GM12878 (cell line): ENCODE results near the gene CTNNA1. TPM values are rescaled to one million over a fixed set of nuclear protein-coding genes. Genes with fewer than 3 reads are reported as not detected.

ENCODE experiments used
- ATAC-seq: fragments of 200-7000 bp; cut with Tn5 transposase; 3 replicates; pipeline ENCODE4 v1.9.1; 2020; ENCODE audit warnings: mild to moderate bottlenecking, moderate library complexity
- BruUV-seq: library from RNA; stranded (reverse); fragments of 400-500 nt; replicated peaks from 2 replicates; lab custom pipeline; 2021; lab: Mats Ljungman, UMichigan
- CTCF ChIA-PET: fragments of 300-600 bp; sonication (Branson Sonifier 250); formaldehyde crosslinking; extraction: SDS; loops from one replicate; lab custom pipeline; 2021; ENCODE audit warnings: inconsistent platforms; lab: Yijun Ruan, JAX
- POLR2A ChIA-PET: fragments of 350-600 bp; formaldehyde crosslinking; extraction: SDS; loops from one replicate; lab custom pipeline; 2021; ENCODE audit warnings: inconsistent platforms; lab: Charles Lee
- RAD21 ChIA-PET: fragments of 300-600 bp; sonication (Branson Sonifier 250); formaldehyde crosslinking; loops from one replicate; lab custom pipeline; 2023; ENCODE audit warnings: antibody characterized with exemption; ENCODE audit not compliant: unreplicated experiment; lab: Charles Lee
- SMC1A ChIA-PET: fragments of 300-600 bp; sonication (Branson Sonifier 250); formaldehyde crosslinking; loops from one replicate; lab custom pipeline; 2023; ENCODE audit not compliant: unreplicated experiment, uncharacterized antibody; lab: Charles Lee
- DNase-seq: peaks from one replicate; pipeline ENCODE4 v3.0.0-alpha.2; 2011; ENCODE audit warnings: low read depth, low spot score
- FAIRE-seq: peaks from 3 replicates; lab custom pipeline; 2011; peaks lifted over from hg19 to GRCh38; lab: Jason Lieb, UNC
- H2AFZ ChIP-seq: 2 replicates; pipeline ENCODE4 v1.6.0; 2011; ENCODE audit warnings: low read depth, low read length, control low read depth; ENCODE audit not compliant: control insufficient read depth
- H3K27ac ChIP-seq: 2 replicates; pipeline ENCODE4 v1.5.1; 2011; ENCODE audit warnings: control low read depth; ENCODE audit not compliant: control insufficient read depth, insufficient read depth
- H3K27me3 ChIP-seq, 2 experiments: replicated peaks in 1 of 2; 2 replicates each; pipeline versions ENCODE4 v1.6.0 to v1.6.1; 2011; ENCODE audit warnings: low read length in 1 of 2; ENCODE audit not compliant: control insufficient read depth in 2 of 2, insufficient read depth in 2 of 2
- H3K36me3 ChIP-seq, 2 experiments: 2 replicates each; pipeline ENCODE4 v1.5.1; 2011; ENCODE audit warnings: low read length in 1 of 2; ENCODE audit not compliant: control insufficient read depth in 2 of 2, insufficient read depth in 2 of 2
- H3K4me1 ChIP-seq: 2 replicates; pipeline ENCODE4 v1.6.1; 2011; ENCODE audit warnings: mild to moderate bottlenecking, low read length, moderate library complexity, mixed read lengths; ENCODE audit not compliant: control insufficient read depth, insufficient read depth
- H3K4me2 ChIP-seq: 2 replicates; pipeline ENCODE4 v1.6.0; 2011; ENCODE audit warnings: control low read depth; ENCODE audit not compliant: control insufficient read depth, insufficient read depth
- H3K4me3 ChIP-seq: fragments of 200-600 bp; sonication (generic); 2 replicates; pipeline ENCODE4 v1.5.1; 2016
- H3K79me2 ChIP-seq: 2 replicates; pipeline ENCODE4 v1.6.0; 2011; ENCODE audit warnings: low read length; ENCODE audit not compliant: control insufficient read depth, insufficient read depth
- H3K9ac ChIP-seq: 2 replicates; pipeline ENCODE4 v1.8.0; 2011; ENCODE audit warnings: low read length, control low read depth, mixed read lengths; ENCODE audit not compliant: control insufficient read depth, insufficient read depth
- H3K9me3 ChIP-seq: replicated peaks from 3 replicates; pipeline ENCODE4 v1.5.1; 2011; ENCODE audit warnings: mild to moderate bottlenecking, low read length; ENCODE audit not compliant: control insufficient read depth, insufficient read depth
- H4K20me1 ChIP-seq: 2 replicates; pipeline ENCODE4 v1.6.0; 2011; ENCODE audit not compliant: control insufficient read depth, insufficient read depth
- CBX5 ChIP-seq: sonication (generic); IDR thresholded peaks from 2 replicates; pipeline ENCODE4 v1.6.1; 2016; ENCODE audit warnings: low read depth, moderate library complexity, mild to moderate bottlenecking, inconsistent platforms
- CREM ChIP-seq: IDR thresholded peaks from 2 replicates; pipeline ENCODE4 v1.6.1; 2014; ENCODE audit warnings: antibody characterized with exemption, low read depth
- HDAC2 ChIP-seq: fragments of 200-600 bp; sonication (generic); IDR thresholded peaks from 2 replicates; pipeline ENCODE4 v1.6.1; 2017
- IRF5 ChIP-seq: fragments of 450-650 bp; IDR thresholded peaks from 2 replicates; pipeline ENCODE4 v1.6.1; 2017; ENCODE audit warnings: borderline replicate concordance
- MEF2B ChIP-seq: fragments of 450-650 bp; IDR thresholded peaks from 2 replicates; pipeline ENCODE4 v1.6.1; 2018; ENCODE audit warnings: mild to moderate bottlenecking, moderate library complexity; ENCODE audit not compliant: partially characterized antibody, poor library complexity, severe bottlenecking
- PBX3 ChIP-seq: IDR thresholded peaks from 2 replicates; pipeline ENCODE4 v1.6.1; 2011; ENCODE audit warnings: mild to moderate bottlenecking, low read depth, low read length, moderate library complexity; ENCODE audit not compliant: insufficient replicate concordance
- POU2F2 ChIP-seq: IDR thresholded peaks from 3 replicates; pipeline ENCODE4 v1.6.1; 2011; ENCODE audit warnings: low read depth, mild to moderate bottlenecking, low read length, borderline replicate concordance
- RUNX3 ChIP-seq: IDR thresholded peaks from 2 replicates; pipeline ENCODE4 v1.6.1; 2012; ENCODE audit warnings: low read length, inconsistent platforms
- ZNF217 ChIP-seq: fragments of 450-650 bp; IDR thresholded peaks from 2 replicates; pipeline ENCODE4 v1.6.1; 2017; ENCODE audit warnings: antibody characterized with exemption, mild to moderate bottlenecking
- ZNF622 ChIP-seq: fragments of 450-650 bp; IDR thresholded peaks from 2 replicates; pipeline ENCODE4 v1.6.1; 2017; ENCODE audit warnings: mild to moderate bottlenecking, inconsistent platforms
- in situ Hi-C: fragments of 300-500 bp; cut with MboI; formaldehyde crosslinking; loops from 9 replicates; pipeline ENCODE4 v1.14.3; 2018; ENCODE audit warnings: mixed read lengths
- intact Hi-C: fragments of 100-400 bp; cut with micrococcal nuclease; formaldehyde crosslinking; loops from one replicate; pipeline ENCODE4 v1.14.2; 2022; ENCODE audit not compliant: unreplicated experiment
- polyA plus RNA-seq, 11 experiments: library from polyadenylated mRNA; depleted of rRNA in 4 of 11; unstranded in 6 of 11; stranded (reverse) in 5 of 11; fragments of >200 nt; fragmentation: Nextera tagmentation in 4 of 11; fragmentation: Illumina TruSeq in 1 of 11; extraction: Ambion mirVana in 4 of 11; extraction: Trizol in 1 of 11; gene quantifications; 1 replicate in 1 of 11; 2 replicates in 10 of 11; pipeline versions ENCODE4 v1.2.1 to v1.2.3, GENCODE V29; 2011 to 2016; ENCODE audit warnings: inconsistent platforms in 2 of 11, missing spikeins in 2 of 11, low read depth in 1 of 11
- total RNA-seq, 4 experiments: library from RNA; depleted of rRNA in 3 of 4; stranded (reverse); fragments of >200 nt in 3 of 4; fragmentation: Illumina TruSeq in 1 of 4; extraction: Trizol in 1 of 4; gene quantifications; 2 replicates each; pipeline versions ENCODE4 v1.2.1 to v1.2.3, GENCODE V29; 2013 to 2021
- TF ChIP-seq, protein P1 (sequence below): fragments of 450-650 bp; IDR thresholded peaks from 2 replicates; pipeline ENCODE4 v1.6.1; 2014; ENCODE audit warnings: mild to moderate bottlenecking

The CTNNA1 gene
- total and polyA plus RNA-seq, 10 of the 15 experiments (the other 5 are each of a cell fraction or from before 2014, with no cell fraction given): 32.6 to 104 (median 57.7) TPM

DNA sequence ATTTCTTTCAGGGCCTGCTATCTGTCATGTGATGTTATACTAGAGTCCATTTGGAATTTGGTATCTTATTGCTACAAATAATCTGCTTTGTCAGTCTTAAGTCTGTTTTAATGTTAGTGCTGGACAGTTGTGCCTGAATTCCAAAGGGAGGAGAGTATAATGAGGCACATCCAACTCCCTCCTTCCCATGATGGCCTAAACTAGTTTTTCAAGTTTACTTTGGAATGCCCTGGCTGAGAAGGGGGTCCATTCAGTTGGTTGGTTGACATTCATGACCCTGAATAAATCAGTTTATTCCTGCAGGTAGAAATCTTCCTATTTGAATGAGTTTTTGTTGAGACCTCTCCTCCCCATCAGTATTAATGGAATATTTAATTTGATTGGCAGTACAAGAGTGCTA lies 131.3 kb downstream of the CTNNA1 start:
- H3K27me3 ChIP-seq: no peaks in the 10 kb centered on the region
- DNase-seq (no peak), FAIRE-seq (no peak), ATAC-seq (no peak)
- no peaks in the 10 kb centered on the region for H3K9me3 ChIP-seq
- no peak overlapping the region for H3K27ac ChIP-seq
- H3K4me1 ChIP-seq: no peaks in the 10 kb centered on the region
- 0 out of 2 replicates have a peak, but pooled peaks cover 1% of the 10 kb centered on the region for H3K79me2 ChIP-seq
- H3K36me3 ChIP-seq: peaks cover 3 to 5% of the 10 kb centered on the region in 2 experiments; a peak in 3 of 4 replicates
- intact Hi-C loops (no loop called here), in situ Hi-C loops (no loop called here)
- no peaks in the 10 kb centered on the region for H4K20me1 ChIP-seq
- no peak overlapping the region for H3K9ac ChIP-seq
- no TSS peak for BruUV-seq
- H3K4me3 ChIP-seq: no peak overlapping the region
- SMC1A ChIA-PET: no interaction called here
- H2AFZ ChIP-seq: no peak overlapping the region
- POLR2A ChIA-PET: no interaction called here
- no peak overlapping the region for H3K4me2 ChIP-seq
- RAD21 ChIA-PET: no interaction called here
- TF ChIP-seq HDAC2 (no peak), MEF2B (no peak), IRF5 (no peak), CREM (no peak), POU2F2 (no peak), ZNF622 (no peak), RUNX3 (no peak), PBX3 (no peak), CBX5 (no peak), ZNF217 (no peak)
- TF ChIP-seq, protein P1, sequence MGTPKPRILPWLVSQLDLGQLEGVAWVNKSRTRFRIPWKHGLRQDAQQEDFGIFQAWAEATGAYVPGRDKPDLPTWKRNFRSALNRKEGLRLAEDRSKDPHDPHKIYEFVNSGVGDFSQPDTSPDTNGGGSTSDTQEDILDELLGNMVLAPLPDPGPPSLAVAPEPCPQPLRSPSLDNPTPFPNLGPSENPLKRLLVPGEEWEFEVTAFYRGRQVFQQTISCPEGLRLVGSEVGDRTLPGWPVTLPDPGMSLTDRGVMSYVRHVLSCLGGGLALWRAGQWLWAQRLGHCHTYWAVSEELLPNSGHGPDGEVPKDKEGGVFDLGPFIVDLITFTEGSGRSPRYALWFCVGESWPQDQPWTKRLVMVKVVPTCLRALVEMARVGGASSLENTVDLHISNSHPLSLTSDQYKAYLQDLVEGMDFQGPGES: no peak
- TF ChIP-seq, all 136 proteins: peak for 0
- CTCF ChIA-PET: interaction anchor here (1.3 kb wide), 1 partner anchor 62 kb away, joined by 3 read pairs; no protein-coding TSS in a partner anchor
